ENCODE data around the gene SEC63.

- TF ChIP-seq RFX5 (IDR thresholded peaks at IDR 0.05; ENCODE audit: low read depth, low read length) (no peak), MAFK (IDR thresholded peaks at IDR 0.05; ENCODE audit: low read depth, low read length) (no peak), CTCF (conservative IDR thresholded peaks at IDR 0.05; ENCODE audit: low read depth, low read length) (no peak)
These were observed 16.8 kb downstream of the SEC63 start for GRCh38 chr6:107941199-107941598.
